GM11168 (cell line): ENCODE measurements around the gene RAF1.
"Not testable (repeated sequence)": the region's sequence is repeated elsewhere in the genome, so short reads cannot be mapped to it uniquely, and the experiment has no call there.

Experiments
- in situ Hi-C: fragments of 300-500 bp; cut with MboI; formaldehyde crosslinking; loops from one replicate; pipeline ENCODE4 v1.12.0; 2022; ENCODE audit warnings: low sequenced_read_pairs; ENCODE audit not compliant: unreplicated experiment

RAF1 gene

DNA sequence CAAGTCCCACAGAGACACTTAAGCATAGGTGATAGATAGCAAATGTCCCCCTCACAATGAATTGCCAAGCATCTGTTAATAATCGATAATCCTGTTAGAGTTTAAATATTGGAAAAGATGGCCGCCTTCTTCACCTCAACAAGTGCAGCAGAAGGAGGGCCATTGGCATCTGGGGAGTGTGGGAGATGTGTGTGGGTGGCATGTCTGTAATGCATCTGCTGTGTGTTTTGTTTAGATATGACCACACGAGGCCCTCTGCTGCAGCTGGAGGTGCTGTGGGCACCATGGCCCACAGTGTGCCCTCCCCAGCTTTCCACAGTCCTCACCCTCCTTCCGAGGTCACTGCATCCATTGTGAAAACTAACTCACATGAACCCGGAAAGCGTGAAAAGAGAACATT is 94.1 kb downstream of the RAF1 start:
- in situ Hi-C loops: no loop called here

GRCh38 chr3:12568747-12569146 is 95.2 kb downstream of the RAF1 start:
- in situ Hi-C loops: no loop called here

DNA sequence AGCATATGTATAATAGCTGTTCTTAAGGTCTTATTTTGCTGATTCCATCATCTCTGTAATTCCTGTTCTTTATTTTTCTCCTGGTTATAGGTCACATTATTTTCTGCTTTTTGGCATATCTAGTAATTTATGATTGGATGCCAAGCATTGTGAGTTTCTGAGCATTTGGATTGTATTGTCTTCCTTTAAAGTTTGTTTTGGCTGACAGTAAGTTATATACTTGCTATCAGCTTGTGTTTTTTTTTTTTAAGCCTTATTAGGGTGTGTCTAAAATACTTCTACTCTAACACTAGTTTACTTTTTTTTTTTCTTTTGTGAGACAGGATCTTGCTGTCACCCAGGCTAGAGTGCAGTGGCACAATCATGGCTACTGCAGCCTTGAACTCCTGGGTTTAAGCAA is 96.9 kb downstream of the RAF1 start:
- in situ Hi-C loops: no loop called here

- in situ Hi-C loops: no loop called here
Observed at GRCh38 chr3:12562451-12562850, 101.5 kb downstream of the RAF1 start.

- in situ Hi-C loops: no loop called here
Observed at GRCh38 chr3:12561397-12561796, 102.5 kb downstream of the RAF1 start.

DNA sequence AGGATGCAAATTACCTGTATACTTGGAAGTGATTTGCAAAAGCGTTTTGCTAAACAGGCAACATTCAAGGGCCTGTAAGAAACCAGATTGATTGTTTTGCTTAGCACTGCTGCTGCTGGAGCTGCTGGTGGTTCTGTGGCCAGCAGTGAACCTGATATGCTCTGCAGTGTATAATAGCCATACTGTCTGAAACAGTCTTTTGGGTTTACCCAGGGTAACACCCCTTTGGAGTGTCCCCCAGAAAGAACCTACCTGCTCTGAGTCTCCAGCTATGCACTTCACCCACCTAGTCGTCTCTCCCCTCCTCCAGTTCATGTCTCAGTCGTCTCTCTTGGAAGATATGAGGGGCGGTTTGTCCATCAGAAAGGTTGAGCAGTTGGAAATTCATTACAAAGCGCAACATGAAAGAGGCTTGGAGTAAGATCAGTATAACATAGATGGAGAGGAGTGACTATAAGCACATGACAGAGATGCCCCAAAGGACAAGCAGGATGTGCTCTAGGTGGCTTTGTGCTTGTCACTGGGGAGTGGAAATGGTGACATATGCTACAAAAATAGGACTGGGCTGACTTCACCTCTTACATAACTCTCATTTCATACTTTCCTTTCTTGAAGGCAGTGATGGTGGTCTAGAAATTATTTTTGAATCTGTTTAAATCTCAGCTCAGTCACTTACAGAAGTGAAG is 103.3 kb downstream of the RAF1 start:
- in situ Hi-C loops: no loop called here

GRCh38 chr3:12559520-12559919 is 104.4 kb downstream of the RAF1 start:
- in situ Hi-C loops: no loop called here

DNA sequence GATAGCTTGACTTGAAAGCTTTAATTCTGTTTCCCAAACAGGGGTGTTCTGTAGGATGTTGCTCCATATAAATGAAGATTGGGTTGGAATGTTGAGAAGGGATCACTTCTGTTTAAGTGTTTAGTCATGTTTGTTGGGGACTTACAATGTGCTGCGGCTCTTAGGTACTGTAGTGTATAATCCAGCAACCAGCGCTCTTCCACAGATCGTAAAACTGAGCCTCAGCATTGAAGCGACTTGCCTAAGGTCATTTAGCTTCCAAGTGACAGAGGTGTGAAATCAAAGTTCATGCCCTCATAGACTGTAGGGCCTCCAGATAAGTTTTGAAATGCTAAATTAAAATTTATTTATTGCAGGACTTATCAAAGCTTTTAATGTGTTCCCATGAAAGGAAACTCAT is 105.2 kb downstream of the RAF1 start:
- in situ Hi-C loops: no loop called here

GRCh38 chr3:12557473-12558100 is 106.3 kb downstream of the RAF1 start:
- in situ Hi-C loops: no loop called here

DNA sequence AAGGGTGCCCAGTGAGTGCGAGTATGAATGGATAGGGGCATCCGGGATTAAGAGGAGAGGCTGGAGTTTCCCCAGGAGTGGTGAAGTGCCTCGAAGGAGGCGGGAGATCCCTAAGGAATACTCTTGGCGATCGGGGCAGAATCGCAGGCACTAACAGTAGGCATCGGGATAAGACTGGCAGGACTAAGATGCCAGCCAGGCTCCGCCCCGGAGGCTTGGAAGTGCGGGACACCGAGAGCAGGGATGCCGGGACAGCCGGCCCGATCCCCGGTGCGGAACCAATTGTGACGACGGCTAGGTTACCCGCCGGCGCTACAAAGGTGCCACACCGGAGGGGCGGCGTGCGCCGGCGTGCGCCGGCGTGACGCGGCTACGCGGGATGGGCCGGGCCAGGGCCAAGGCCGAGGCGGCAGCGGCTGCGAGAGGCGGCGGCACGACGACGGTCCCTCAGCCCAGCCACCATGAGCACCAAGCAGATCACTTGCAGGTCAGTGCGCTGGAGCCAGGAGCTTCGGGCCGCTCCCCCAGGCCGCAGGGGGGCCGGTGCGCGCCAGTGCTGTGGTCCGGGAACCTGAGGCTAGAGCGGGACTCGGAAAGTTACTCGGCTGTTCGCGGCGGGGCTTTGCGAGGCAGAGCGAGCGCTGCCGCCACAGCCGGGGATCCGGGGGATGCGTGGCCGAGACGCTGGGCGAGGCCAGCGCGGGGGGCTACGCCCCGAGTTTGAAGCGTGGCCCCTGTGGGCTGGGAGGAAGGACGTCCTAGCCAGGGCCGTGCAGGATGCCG is 107.0 kb downstream of the RAF1 start, which contains the start of gene MKRN2:
MKRN2 (plus strand) TSS at position 398 of the 783 bp plus-strand sequence; CDS start at position 462, 64 bp downstream.
- in situ Hi-C loops: no loop called here

GRCh38 chr3:12556314-12556689 is 107.6 kb downstream of the RAF1 start:
- in situ Hi-C loops: no loop called here

DNA sequence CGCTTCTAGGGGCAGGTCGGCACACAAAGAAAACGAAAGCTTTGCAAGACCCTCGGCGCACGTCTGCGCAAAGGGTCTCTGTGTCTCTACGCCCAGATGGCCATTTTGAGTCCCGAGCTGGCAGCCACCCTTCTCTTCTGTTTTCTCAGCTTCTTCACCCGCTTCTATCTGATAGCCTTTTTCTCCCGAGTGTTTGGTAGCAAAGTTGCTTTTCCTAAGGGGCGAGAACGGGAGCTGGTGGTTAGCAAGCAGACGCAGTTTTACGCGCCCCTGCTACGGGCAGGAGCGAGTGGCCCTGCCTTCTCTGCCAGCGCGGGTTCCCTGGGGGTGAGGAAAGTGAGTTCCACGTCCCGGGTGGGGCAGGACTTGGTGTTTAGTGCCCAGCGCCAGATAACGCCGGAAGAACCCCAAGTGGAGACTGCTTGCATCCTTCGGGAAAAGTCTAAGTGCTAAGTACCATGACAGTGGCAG is 110.0 kb downstream of the RAF1 start:
- in situ Hi-C loops: no loop called here

DNA sequence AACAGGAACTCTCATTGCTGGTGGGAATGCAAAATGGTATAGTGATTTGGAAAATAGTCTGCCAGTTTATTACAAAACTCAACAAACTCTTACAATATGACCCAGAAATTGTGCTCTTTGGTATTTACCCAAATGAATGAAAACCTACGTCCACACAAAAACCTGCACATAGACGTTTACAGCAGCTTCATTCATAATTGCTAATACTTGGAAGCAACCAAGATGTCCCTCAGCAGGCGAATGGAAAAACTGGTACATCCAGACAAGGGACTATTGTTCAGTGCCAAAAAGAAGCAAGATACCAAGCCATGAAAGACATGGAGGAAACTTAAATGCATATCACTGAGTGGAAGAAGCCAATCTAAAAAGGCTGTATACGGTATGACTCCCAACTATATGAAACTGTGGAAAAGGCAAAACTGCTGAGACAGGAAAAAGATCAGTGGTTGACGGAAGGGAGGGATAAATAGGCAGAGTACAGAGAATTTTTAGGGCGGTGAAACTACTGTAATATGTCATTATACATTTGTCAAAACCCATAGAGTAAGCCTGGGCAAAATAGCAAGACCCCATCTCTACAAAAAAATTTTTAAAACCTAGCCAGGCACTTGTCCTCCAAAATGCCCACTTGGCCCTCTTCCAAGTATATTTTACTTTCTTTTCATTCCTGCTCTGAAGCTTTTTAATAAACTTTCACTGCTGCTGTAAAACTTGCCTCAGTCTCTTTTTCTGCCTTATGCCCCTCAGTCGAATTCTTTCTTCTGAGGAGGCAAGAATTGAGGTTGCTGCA is 113.8 kb downstream of the RAF1 start:
- in situ Hi-C loops: no loop called here

GRCh38 chr3:12545473-12545791 is 118.5 kb downstream of the RAF1 start, which contains the start of gene MKRN2OS:
TSS of gene MKRN2OS (minus strand) at chr3:12545499. CDS start at chr3:12545464, 35 bp downstream.
- in situ Hi-C loops: no loop called here

DNA sequence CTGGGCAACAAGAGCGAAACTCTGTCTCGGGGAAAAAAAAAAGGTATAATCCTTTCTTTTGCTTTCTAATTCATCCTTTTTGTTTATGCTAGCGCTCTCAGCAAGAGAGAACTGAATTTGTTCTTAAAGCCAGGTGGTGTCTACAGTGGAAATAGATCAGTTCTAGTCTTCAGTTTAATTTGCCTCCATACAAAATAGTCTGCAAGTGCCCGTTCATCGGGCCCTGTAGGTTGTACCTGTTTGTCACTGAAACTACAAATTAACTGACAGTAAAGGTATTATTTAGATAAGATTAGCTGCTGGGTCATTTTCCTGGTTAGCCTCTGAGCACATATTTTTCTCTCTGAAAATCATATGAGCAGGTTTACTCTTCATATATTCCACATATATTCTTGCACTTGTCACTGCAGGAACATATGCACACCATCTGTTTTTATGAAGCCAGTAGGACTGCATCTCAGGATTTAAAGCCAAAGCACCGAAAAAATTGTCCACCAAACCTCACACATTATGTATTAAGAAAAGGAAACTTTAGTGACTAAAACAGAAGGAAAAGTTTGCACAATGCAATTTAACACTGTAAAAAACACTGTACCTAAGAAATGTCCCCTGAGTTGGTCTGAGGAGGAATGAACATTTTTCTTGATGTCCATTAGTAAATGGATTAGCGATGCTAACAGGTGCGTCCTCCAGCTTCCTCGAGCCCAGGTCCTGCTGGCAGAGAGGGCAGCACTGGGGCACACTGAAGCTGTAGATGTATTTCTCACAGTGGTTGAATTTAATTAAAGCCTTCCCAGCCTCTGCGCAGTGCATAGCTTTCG is 119.1 kb downstream of the RAF1 start:
- in situ Hi-C loops: no loop called here

- in situ Hi-C loops: not testable (repeated sequence)
Observed at GRCh38 chr3:12543497-12543896, 120.4 kb downstream of the RAF1 start.

GRCh38 chr3:12541625-12542024 is 122.3 kb downstream of the RAF1 start:
- in situ Hi-C loops: no loop called here

DNA sequence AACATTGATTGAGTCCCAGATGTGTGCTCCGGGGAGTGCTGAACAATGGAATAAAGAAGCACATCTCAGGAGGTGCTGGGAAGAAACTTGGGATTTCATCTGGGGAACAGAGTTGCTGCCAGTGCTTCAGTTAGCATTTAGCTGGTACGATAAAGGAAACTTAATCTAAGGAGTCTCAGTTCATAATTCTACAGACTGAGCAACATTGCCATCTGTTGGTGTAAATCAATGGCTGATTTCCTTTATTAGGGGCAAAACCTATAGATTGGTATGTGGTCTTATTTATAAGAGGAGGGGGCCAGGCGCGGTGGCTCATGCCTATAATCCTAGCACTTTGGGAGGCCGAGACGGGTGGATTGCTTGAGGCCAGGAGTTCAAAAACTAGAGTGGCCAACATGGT is 127.5 kb downstream of the RAF1 start:
- in situ Hi-C loops: no loop called here
